Muscle layer of duodenum (tissue), 2 donors: ENCODE data around the gene KBTBD7.

Experiments used
- H3K27ac ChIP-seq: one replicate; pipeline ENCODE4 v1.7.0; 2013; ENCODE audit warnings: mild to moderate bottlenecking, low read length
- H3K27me3 ChIP-seq: one replicate; pipeline ENCODE4 v1.7.0; 2013; ENCODE audit warnings: low read depth, mild to moderate bottlenecking, control low read depth, low read length
- H3K36me3 ChIP-seq, 2 donors: one replicate each; pipeline ENCODE4 v1.7.0; 2013; ENCODE audit warnings: low read length in 2 of 2, control low read depth in 1 of 2, mild to moderate bottlenecking in 1 of 2; ENCODE audit not compliant: insufficient read depth in 2 of 2, control insufficient read depth in 1 of 2
- H3K4me1 ChIP-seq, 2 donors: one replicate each; pipeline ENCODE4 v1.7.0; 2013; ENCODE audit warnings: low read length in 2 of 2, mild to moderate bottlenecking in 2 of 2, control low read depth in 1 of 2, moderate library complexity in 1 of 2; ENCODE audit not compliant: insufficient read depth in 2 of 2, control insufficient read depth in 1 of 2
- H3K4me3 ChIP-seq, 2 donors: one replicate each; pipeline ENCODE4 v1.7.0; 2013; ENCODE audit warnings: low read length in 2 of 2, low read depth in 1 of 2, mild to moderate bottlenecking in 1 of 2
- H3K9me3 ChIP-seq, 2 donors: one replicate each; pipeline ENCODE4 v1.7.0; 2013; ENCODE audit warnings: low read length in 2 of 2, control low read depth in 1 of 2, mild to moderate bottlenecking in 1 of 2; ENCODE audit not compliant: control insufficient read depth in 1 of 2
- donor health status: healthy.

Gene KBTBD7

GRCh38 chr13:41216160-41216559 lies 21.8 kb upstream of the KBTBD7 start:
- no peaks in the 10 kb centered on the region for H3K27me3 ChIP-seq
- H3K27ac ChIP-seq, result no peak overlapping the region
- peaks cover 0 to 3% of the 10 kb centered on the region in 2 donors for H3K4me1 ChIP-seq
- peaks cover 4 to 8% of the 10 kb centered on the region in 2 donors for H3K36me3 ChIP-seq
- H3K4me3 ChIP-seq, result no peak overlapping the region
- no peaks in the 10 kb centered on the region for H3K9me3 ChIP-seq

GRCh38 chr13:41213919-41214318 lies 19.6 kb upstream of the KBTBD7 start:
- no peak overlapping the region for H3K27ac ChIP-seq
- peaks cover 0 to 3% of the 10 kb centered on the region in 2 donors for H3K9me3 ChIP-seq
- no peaks in the 10 kb centered on the region for H3K27me3 ChIP-seq
- H3K36me3 ChIP-seq, result no peaks in the 10 kb centered on the region
- H3K4me1 ChIP-seq, result peaks cover 0 to 3% of the 10 kb centered on the region in 2 donors
- H3K4me3 ChIP-seq, result no peak overlapping the region

- Histone ChIP-seq H3K9me3 (peaks cover 0 to 3% of the 10 kb centered on the region in 2 donors), H3K27me3 (no peaks in the 10 kb centered on the region), H3K27ac (no peak overlapping the region), H3K4me3 (no peak overlapping the region), H3K4me1 (peaks cover 0 to 3% of the 10 kb centered on the region in 2 donors), H3K36me3 (no peaks in the 10 kb centered on the region)
Measured at GRCh38 chr13:41213316-41213715, 18.9 kb upstream of the KBTBD7 start.

GRCh38 chr13:41212881-41213280 lies 18.5 kb upstream of the KBTBD7 start:
- H3K4me1 ChIP-seq, result peaks cover 0 to 3% of the 10 kb centered on the region in 2 donors
- no peaks in the 10 kb centered on the region for H3K36me3 ChIP-seq
- no peaks in the 10 kb centered on the region for H3K27me3 ChIP-seq
- H3K9me3 ChIP-seq, result peaks cover 0 to 3% of the 10 kb centered on the region in 2 donors
- H3K27ac ChIP-seq, result no peak overlapping the region
- H3K4me3 ChIP-seq, result no peak overlapping the region

GRCh38 chr13:41211062-41211461 lies 16.7 kb upstream of the KBTBD7 start:
- Histone ChIP-seq H3K4me3 (no peak overlapping the region), H3K4me1 (no peaks in the 10 kb centered on the region), H3K36me3 (no peaks in the 10 kb centered on the region), H3K9me3 (peaks cover 0 to 3% of the 10 kb centered on the region in 2 donors), H3K27ac (no peak overlapping the region), H3K27me3 (no peaks in the 10 kb centered on the region)

- Histone ChIP-seq H3K9me3 (peaks cover 0 to 3% of the 10 kb centered on the region in 2 donors), H3K4me1 (no peaks in the 10 kb centered on the region), H3K27me3 (no peaks in the 10 kb centered on the region), H3K27ac (no peak overlapping the region), H3K4me3 (no peak overlapping the region), H3K36me3 (no peaks in the 10 kb centered on the region)
Measured at GRCh38 chr13:41206467-41206866, 12.1 kb upstream of the KBTBD7 start.

- no peak overlapping the region for H3K4me3 ChIP-seq
- H3K36me3 ChIP-seq, result no peaks in the 10 kb centered on the region
- H3K9me3 ChIP-seq, result no peaks in the 10 kb centered on the region
- H3K27me3 ChIP-seq, result no peaks in the 10 kb centered on the region
- H3K4me1 ChIP-seq, result no peaks in the 10 kb centered on the region
- H3K27ac ChIP-seq, result no peak overlapping the region
Measured at GRCh38 chr13:41203810-41204209, 9.4 kb upstream of the KBTBD7 start.

- no peaks in the 10 kb centered on the region for H3K4me1 ChIP-seq
- H3K27ac ChIP-seq, result no peak overlapping the region
- H3K27me3 ChIP-seq, result no peaks in the 10 kb centered on the region
Measured at GRCh38 chr13:41200126-41200525, 5.8 kb upstream of the KBTBD7 start.

GRCh38 chr13:41199526-41199925 lies 5.2 kb upstream of the KBTBD7 start:
- Histone ChIP-seq H3K4me1 (no peaks in the 10 kb centered on the region), H3K27ac (no peak overlapping the region), H3K36me3 (no peaks in the 10 kb centered on the region), H3K27me3 (no peaks in the 10 kb centered on the region), H3K4me3 (no peak overlapping the region), H3K9me3 (no peaks in the 10 kb centered on the region)

More at GRCh38 chr13:41200126-41200525, 5.8 kb upstream of the KBTBD7 start:
- Histone ChIP-seq H3K9me3 (no peaks in the 10 kb centered on the region), H3K36me3 (no peaks in the 10 kb centered on the region), H3K4me3 (no peak overlapping the region)

- Histone ChIP-seq H3K36me3 (no peaks in the 10 kb centered on the region), H3K4me3 (no peak overlapping the region), H3K27me3 (no peaks in the 10 kb centered on the region), H3K9me3 (no peaks in the 10 kb centered on the region), H3K27ac (no peak overlapping the region), H3K4me1 (no peaks in the 10 kb centered on the region)
Measured at GRCh38 chr13:41199079-41199478, 4.7 kb upstream of the KBTBD7 start.

- Histone ChIP-seq H3K4me3 (no peak overlapping the region), H3K27ac (no peak overlapping the region), H3K36me3 (no peaks in the 10 kb centered on the region), H3K27me3 (no peaks in the 10 kb centered on the region), H3K4me1 (peaks cover 5 to 15% of the 10 kb centered on the region in 2 donors), H3K9me3 (no peaks in the 10 kb centered on the region)
Measured at GRCh38 chr13:41196620-41197019, 2.3 kb upstream of the KBTBD7 start.

GRCh38 chr13:41196011-41196410 lies 1.6 kb upstream of the KBTBD7 start:
- Histone ChIP-seq H3K27me3 (no peaks in the 10 kb centered on the region), H3K9me3 (no peaks in the 10 kb centered on the region), H3K27ac (no peak overlapping the region), H3K36me3 (no peaks in the 10 kb centered on the region), H3K4me3 (no peak overlapping the region), H3K4me1 (peaks cover 5 to 15% of the 10 kb centered on the region in 2 donors)
